Mesendoderm (in vitro differentiated cells): ENCODE data around the gene MAD1L1.

Source experiments
- DNase-seq: peaks from one replicate; pipeline ENCODE4 v3.0.0; 2013
- H2AK5ac ChIP-seq: 2 replicates; pipeline ENCODE4 v1.6.1; 2013; ENCODE audit warnings: low read length, inconsistent platforms
- H2BK120ac ChIP-seq: 2 replicates; pipeline ENCODE4 v1.6.1; 2013; ENCODE audit warnings: low read depth, mild to moderate bottlenecking, low read length, moderate library complexity, mixed read lengths
- H2BK15ac ChIP-seq: replicated peaks from 2 replicates; pipeline ENCODE4 v1.6.1; 2013; ENCODE audit warnings: low read depth, mild to moderate bottlenecking, moderate library complexity
- H2BK5ac ChIP-seq: 2 replicates; pipeline ENCODE4 v1.6.1; 2013; ENCODE audit warnings: low read length, inconsistent platforms
- H3K18ac ChIP-seq: 2 replicates; pipeline ENCODE4 v1.6.1; 2013; ENCODE audit warnings: mild to moderate bottlenecking, low read length, mixed read lengths
- H3K23ac ChIP-seq: one replicate; pipeline ENCODE4 v1.6.1; 2013; ENCODE audit warnings: low read length
- H3K27ac ChIP-seq: 2 replicates; pipeline ENCODE4 v1.5.1; 2013; ENCODE audit warnings: low read depth, mild to moderate bottlenecking, inconsistent platforms, low read length, moderate library complexity
- H3K27me3 ChIP-seq: 2 replicates; pipeline ENCODE4 v1.6.1; 2013; ENCODE audit warnings: low read length, control low read depth, mild to moderate bottlenecking, inconsistent platforms; ENCODE audit not compliant: insufficient read depth, poor library complexity
- H3K36me3 ChIP-seq: 2 replicates; pipeline ENCODE4 v1.6.1; 2013; ENCODE audit warnings: low read length, inconsistent platforms; ENCODE audit not compliant: control insufficient read depth, insufficient read depth
- H3K4ac ChIP-seq: one replicate; pipeline ENCODE4 v1.6.1; 2013; ENCODE audit warnings: low read depth, mild to moderate bottlenecking, low read length, moderate library complexity
- H3K4me1 ChIP-seq: 2 replicates; pipeline ENCODE4 v1.6.1; 2013; ENCODE audit warnings: low read depth, low read length, inconsistent platforms; ENCODE audit not compliant: control insufficient read depth
- H3K4me2 ChIP-seq: 2 replicates; pipeline ENCODE4 v1.6.1; 2013; ENCODE audit warnings: low read length
- H3K4me3 ChIP-seq: 2 replicates; pipeline ENCODE4 v1.5.1; 2013; ENCODE audit warnings: mild to moderate bottlenecking, low read length
- H3K56ac ChIP-seq: one replicate; pipeline ENCODE4 v1.6.1; 2013; ENCODE audit warnings: low read length
- H3K79me1 ChIP-seq: 2 replicates; pipeline ENCODE4 v1.6.1; 2013; ENCODE audit warnings: low read length, inconsistent platforms
- H3K79me2 ChIP-seq: 2 replicates; pipeline ENCODE4 v1.6.1; 2013; ENCODE audit warnings: mild to moderate bottlenecking, low read length; ENCODE audit not compliant: control insufficient read depth, insufficient read depth
- H3K9ac ChIP-seq: 2 replicates; pipeline ENCODE4 v1.6.1; 2013; ENCODE audit warnings: low read length, inconsistent platforms
- H4K5ac ChIP-seq: one replicate; pipeline ENCODE4 v1.6.1; 2013; ENCODE audit warnings: low read length
- H4K8ac ChIP-seq: one replicate; pipeline ENCODE4 v1.6.1; 2013; ENCODE audit warnings: low read depth, mild to moderate bottlenecking, control low read depth, low read length, moderate library complexity
- WGBS: extraction: QIAGEN DNeasy Blood & Tissue Kit; methylation state at CpG from one replicate; pipeline ENCODE4 v1.1.7; 2013; ENCODE audit warnings: low lambda C conversion rate, missing lambda C conversion rate; ENCODE audit not compliant: insufficient coverage; ENCODE audit errors: extremely low coverage; 5-methylcytosine and 5-hydroxymethylcytosine counted together

MAD1L1 gene

GRCh38 chr7:2257651-2258050 lies 24.9 kb upstream of the MAD1L1 start:
- H3K36me3 ChIP-seq: no peaks in the 10 kb centered on the region
- no peak overlapping the region for H2BK120ac ChIP-seq
- DNase-seq: no peak
- no peak overlapping the region for H2AK5ac ChIP-seq
- no peak overlapping the region for H2BK15ac ChIP-seq
- H3K4me3 ChIP-seq: no peak overlapping the region
- H4K8ac ChIP-seq: no peak overlapping the region
- H3K79me2 ChIP-seq: no peaks in the 10 kb centered on the region
- no peak overlapping the region for H3K9ac ChIP-seq
- no peak overlapping the region for H4K5ac ChIP-seq
- no peak overlapping the region for H3K27ac ChIP-seq
- no peaks in the 10 kb centered on the region for H3K27me3 ChIP-seq
- H3K4me1 ChIP-seq: no peaks in the 10 kb centered on the region
- no peak overlapping the region for H3K4ac ChIP-seq
- WGBS: no CpG with 5 or more reads among the region's 17 CpGs
- H2BK5ac ChIP-seq: no peak overlapping the region
- H3K56ac ChIP-seq: no peak overlapping the region
- H3K4me2 ChIP-seq: no peak overlapping the region
- no peaks in the 10 kb centered on the region for H3K79me1 ChIP-seq
- no peak overlapping the region for H3K18ac ChIP-seq
- no peak overlapping the region for H3K23ac ChIP-seq

- Histone ChIP-seq H2BK15ac (no peak overlapping the region), H3K27ac (no peak overlapping the region), H2AK5ac (no peak overlapping the region), H3K79me1 (no peaks in the 10 kb centered on the region), H3K18ac (no peak overlapping the region), H4K8ac (no peak overlapping the region), H3K23ac (no peak overlapping the region), H3K4me2 (no peak overlapping the region), H3K4ac (no peak overlapping the region), H2BK5ac (no peak overlapping the region), H4K5ac (no peak overlapping the region), H3K36me3 (no peaks in the 10 kb centered on the region), H3K4me1 (no peaks in the 10 kb centered on the region), H3K9ac (no peak overlapping the region), H3K27me3 (no peaks in the 10 kb centered on the region), H2BK120ac (no peak overlapping the region), H3K4me3 (no peak overlapping the region), H3K56ac (no peak overlapping the region), H3K79me2 (no peaks in the 10 kb centered on the region)
- no CpG with 5 or more reads among the region's 38 CpGs for WGBS
- DNase-seq: no peak
These were observed 24.4 kb upstream of the MAD1L1 start for GRCh38 chr7:2257046-2257551.

DNA sequence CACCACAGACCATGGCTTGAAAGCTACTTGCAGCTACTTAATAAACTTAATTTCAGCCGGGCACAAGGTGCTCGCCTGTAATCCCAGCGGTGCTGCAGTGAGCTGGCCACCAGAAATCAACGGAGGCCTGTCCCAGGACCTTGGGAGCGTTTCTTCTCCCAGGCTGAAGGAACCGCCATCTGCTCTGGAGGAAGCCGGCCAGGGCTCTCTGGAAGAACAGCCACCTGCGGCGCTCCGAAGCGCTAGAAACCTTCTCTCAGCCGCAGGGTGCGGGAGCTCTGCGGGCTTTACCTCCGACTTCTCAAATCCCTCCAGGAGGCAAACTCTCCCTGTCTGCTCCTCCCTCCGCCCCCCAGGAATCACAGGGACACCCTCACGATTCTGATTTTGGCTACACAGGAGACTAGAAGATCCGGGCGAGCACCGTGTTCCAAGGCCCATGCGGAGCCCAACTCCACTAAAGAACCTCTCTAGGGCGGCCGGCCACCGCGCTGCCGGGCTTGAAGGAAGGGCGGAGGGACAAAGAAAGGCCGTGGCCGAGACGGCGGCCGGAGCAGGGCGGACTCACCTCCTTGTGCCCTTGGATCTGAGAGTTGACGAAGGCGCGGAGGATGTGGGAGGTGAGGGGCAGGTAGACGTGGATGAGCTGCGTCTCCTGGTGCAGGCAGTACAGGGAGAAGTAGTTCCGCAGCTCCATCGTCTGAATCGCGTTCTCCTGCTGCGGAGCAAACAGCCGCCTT lies 23.7 kb upstream of the MAD1L1 start:
- H3K4me3 ChIP-seq: no peak overlapping the region
- H3K23ac ChIP-seq: no peak overlapping the region
- H2AK5ac ChIP-seq: no peak overlapping the region
- WGBS: no CpG with 5 or more reads among the region's 44 CpGs
- no peak overlapping the region for H3K27ac ChIP-seq
- H3K79me2 ChIP-seq: no peaks in the 10 kb centered on the region
- no peak overlapping the region for H2BK5ac ChIP-seq
- H3K56ac ChIP-seq: no peak overlapping the region
- H3K9ac ChIP-seq: no peak overlapping the region
- H4K5ac ChIP-seq: no peak overlapping the region
- no peaks in the 10 kb centered on the region for H3K36me3 ChIP-seq
- H3K4me1 ChIP-seq: no peaks in the 10 kb centered on the region
- H3K4me2 ChIP-seq: no peak overlapping the region
- H2BK120ac ChIP-seq: no peak overlapping the region
- no peak overlapping the region for H3K18ac ChIP-seq
- H3K79me1 ChIP-seq: no peaks in the 10 kb centered on the region
- H3K4ac ChIP-seq: no peak overlapping the region
- no peak overlapping the region for H4K8ac ChIP-seq
- no peak overlapping the region for H2BK15ac ChIP-seq
- H3K27me3 ChIP-seq: no peaks in the 10 kb centered on the region
- no peak for DNase-seq

- no peak overlapping the region for H3K18ac ChIP-seq
- H3K36me3 ChIP-seq: no peaks in the 10 kb centered on the region
- no peaks in the 10 kb centered on the region for H3K79me1 ChIP-seq
- no peak overlapping the region for H3K9ac ChIP-seq
- no peak for DNase-seq
- no peak overlapping the region for H3K4ac ChIP-seq
- no peak overlapping the region for H4K8ac ChIP-seq
- no peak overlapping the region for H3K27ac ChIP-seq
- H4K5ac ChIP-seq: no peak overlapping the region
- no peak overlapping the region for H3K56ac ChIP-seq
- no CpG with 5 or more reads among the region's 33 CpGs for WGBS
- no peak overlapping the region for H2AK5ac ChIP-seq
- no peak overlapping the region for H3K4me2 ChIP-seq
- no peaks in the 10 kb centered on the region for H3K79me2 ChIP-seq
- no peaks in the 10 kb centered on the region for H3K27me3 ChIP-seq
- H2BK15ac ChIP-seq: no peak overlapping the region
- H3K4me1 ChIP-seq: no peaks in the 10 kb centered on the region
- H3K23ac ChIP-seq: no peak overlapping the region
- H2BK120ac ChIP-seq: no peak overlapping the region
- H2BK5ac ChIP-seq: no peak overlapping the region
- no peak overlapping the region for H3K4me3 ChIP-seq
These were observed 22.7 kb upstream of the MAD1L1 start for GRCh38 chr7:2255145-2256139.

DNA sequence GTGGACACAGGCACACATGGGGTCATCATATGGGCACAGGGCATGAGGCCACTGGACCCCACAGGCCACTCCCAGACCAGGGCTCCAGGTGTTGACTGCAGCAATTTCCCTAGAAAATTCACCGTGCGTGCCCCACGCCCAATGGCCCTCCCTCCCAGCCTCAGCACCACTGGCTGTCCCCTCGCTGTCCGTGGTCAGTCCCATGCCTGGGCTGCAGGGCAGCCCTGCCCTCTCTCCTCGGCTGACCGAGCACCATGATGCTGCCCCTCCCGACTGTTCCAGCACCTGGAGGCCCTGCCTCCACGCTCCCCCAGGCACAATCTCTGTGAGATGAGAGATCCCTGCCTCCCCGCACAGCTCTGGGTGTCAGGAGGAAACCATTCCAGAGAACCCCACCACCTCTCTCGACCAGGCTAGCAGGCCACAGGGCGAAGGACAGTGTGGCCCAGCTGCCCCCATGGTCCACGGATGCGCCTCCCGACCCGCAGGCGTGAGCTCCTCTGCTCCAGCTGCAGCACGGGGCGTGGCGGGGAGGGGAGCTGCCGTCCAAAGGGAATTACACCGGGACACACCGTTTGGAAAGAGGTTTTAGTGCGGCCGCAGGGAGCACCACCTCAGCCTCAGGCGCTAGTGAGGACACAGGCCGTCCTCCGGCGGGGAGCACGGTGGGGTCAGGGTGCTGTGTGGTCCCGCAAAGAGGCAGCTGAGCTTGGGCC lies 21.8 kb upstream of the MAD1L1 start:
- no peak overlapping the region for H3K4me3 ChIP-seq
- WGBS: no CpG with 5 or more reads among the region's 31 CpGs
- H3K79me2 ChIP-seq: no peaks in the 10 kb centered on the region
- no peak overlapping the region for H3K27ac ChIP-seq
- H4K8ac ChIP-seq: no peak overlapping the region
- no peaks in the 10 kb centered on the region for H3K36me3 ChIP-seq
- no peaks in the 10 kb centered on the region for H3K79me1 ChIP-seq
- H4K5ac ChIP-seq: no peak overlapping the region
- no peak overlapping the region for H3K18ac ChIP-seq
- H2BK15ac ChIP-seq: no peak overlapping the region
- no peak overlapping the region for H3K23ac ChIP-seq
- H3K4me1 ChIP-seq: no peaks in the 10 kb centered on the region
- H3K9ac ChIP-seq: no peak overlapping the region
- no peak overlapping the region for H3K4me2 ChIP-seq
- no peaks in the 10 kb centered on the region for H3K27me3 ChIP-seq
- no peak for DNase-seq
- H2BK5ac ChIP-seq: no peak overlapping the region
- H2BK120ac ChIP-seq: no peak overlapping the region
- no peak overlapping the region for H3K56ac ChIP-seq
- H3K4ac ChIP-seq: no peak overlapping the region
- no peak overlapping the region for H2AK5ac ChIP-seq
